ENCODE data around the gene CFAP53. TPM values are rescaled to one million over a fixed set of nuclear protein-coding genes. Genes with fewer than 3 reads are reported as not detected.

Gene CFAP53
- total and polyA plus RNA-seq, 2 of the 4 experiments (the other 2 are of a cell fraction), result under 0.01 to 0.12 TPM

- no TSS peak for BruUV-seq (replicated peaks)
- peaks cover 3% of the 10 kb centered on the region; the same call in 1 of the 2 replicates for H3K4me1 ChIP-seq (ENCODE audit: control insufficient read depth, insufficient read depth, low read length)
- no peak overlapping the region for H2AK5ac ChIP-seq (ENCODE audit: low read depth, low read length)
- no peak for DNase-seq
- no peak overlapping the region for H2BK20ac ChIP-seq (ENCODE audit: low read depth, low read length)
- no peaks in the 10 kb centered on the region for H3K27me3 ChIP-seq (ENCODE audit: control insufficient read depth, insufficient read depth, low read length)
- no peak overlapping the region for H3K18ac ChIP-seq (ENCODE audit: low read depth, low read length)
- no peak overlapping the region for H3K4me2 ChIP-seq (ENCODE audit: low read depth, low read length)
- H2AFZ ChIP-seq (replicated peaks; ENCODE audit: low read length, poor library complexity), result peak overlapping the region; percentile 24
- ChIA-PET CTCF (no interaction called here), POLR2A (ENCODE audit: unreplicated experiment) (no interaction called here)
- no peak for ATAC-seq (ENCODE audit: low read depth)
- H3K56ac ChIP-seq (ENCODE audit: extremely low read depth, insufficient read depth, low read length), result no peak overlapping the region
- no peak overlapping the region for H3K9ac ChIP-seq (ENCODE audit: low read depth, low read length)
- H4K8ac ChIP-seq (ENCODE audit: low read depth in 2 of 2, low read length in 2 of 2), result no peak overlapping the region
- no peak overlapping the region for H2AK9ac ChIP-seq (replicated peaks; ENCODE audit: low read depth, low read length, poor library complexity)
- no peak overlapping the region for H4K91ac ChIP-seq (ENCODE audit: insufficient read depth, low read depth, low read length)
- H2BK5ac ChIP-seq (ENCODE audit: low read depth, low read length, poor library complexity, severe bottlenecking), result no peak overlapping the region
- in situ Hi-C loops (cut with MboI; ENCODE audit: low sequenced_read_pairs), result loop anchor here (25.0 kb wide), 2 partner anchors 762 to 1638 kb away; partner anchors contain the start of gene SMAD4
- H2BK15ac ChIP-seq (ENCODE audit: low read depth, low read length), result no peak overlapping the region
- no peak overlapping the region for H3K14ac ChIP-seq (replicated peaks; ENCODE audit: low read depth, low read length)
- H3K4me3 ChIP-seq (ENCODE audit: insufficient read depth, low read depth, low read length), result no peak overlapping the region
- TF ChIP-seq, protein P1, sequence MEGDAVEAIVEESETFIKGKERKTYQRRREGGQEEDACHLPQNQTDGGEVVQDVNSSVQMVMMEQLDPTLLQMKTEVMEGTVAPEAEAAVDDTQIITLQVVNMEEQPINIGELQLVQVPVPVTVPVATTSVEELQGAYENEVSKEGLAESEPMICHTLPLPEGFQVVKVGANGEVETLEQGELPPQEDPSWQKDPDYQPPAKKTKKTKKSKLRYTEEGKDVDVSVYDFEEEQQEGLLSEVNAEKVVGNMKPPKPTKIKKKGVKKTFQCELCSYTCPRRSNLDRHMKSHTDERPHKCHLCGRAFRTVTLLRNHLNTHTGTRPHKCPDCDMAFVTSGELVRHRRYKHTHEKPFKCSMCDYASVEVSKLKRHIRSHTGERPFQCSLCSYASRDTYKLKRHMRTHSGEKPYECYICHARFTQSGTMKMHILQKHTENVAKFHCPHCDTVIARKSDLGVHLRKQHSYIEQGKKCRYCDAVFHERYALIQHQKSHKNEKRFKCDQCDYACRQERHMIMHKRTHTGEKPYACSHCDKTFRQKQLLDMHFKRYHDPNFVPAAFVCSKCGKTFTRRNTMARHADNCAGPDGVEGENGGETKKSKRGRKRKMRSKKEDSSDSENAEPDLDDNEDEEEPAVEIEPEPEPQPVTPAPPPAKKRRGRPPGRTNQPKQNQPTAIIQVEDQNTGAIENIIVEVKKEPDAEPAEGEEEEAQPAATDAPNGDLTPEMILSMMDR (conservative IDR thresholded peaks at IDR 0.05; ENCODE audit: low read depth, low read length), result no peak
- no peak for TF ChIP-seq RFX5 (IDR thresholded peaks at IDR 0.05; ENCODE audit: low read depth, low read length)
- no peak for TF ChIP-seq MAZ (IDR thresholded peaks at IDR 0.05; ENCODE audit: borderline replicate concordance, low read depth, low read length)
- TF ChIP-seq NFE2L2 (IDR thresholded peaks at IDR 0.05; ENCODE audit: low read depth, low read length), result no peak
- TF ChIP-seq CEBPB (IDR thresholded peaks at IDR 0.05; ENCODE audit: low read depth, low read length), result no peak
- no peak for TF ChIP-seq MXI1 (IDR thresholded peaks at IDR 0.05; ENCODE audit: borderline replicate concordance, low read depth, low read length)
- no peak for TF ChIP-seq CHD1 (IDR thresholded peaks at IDR 0.05; ENCODE audit: low read depth, low read length)
- TF ChIP-seq BHLHE40 (IDR thresholded peaks at IDR 0.05; ENCODE audit: low read depth, low read length), result no peak
- no peak for TF ChIP-seq MAFK (IDR thresholded peaks at IDR 0.05; ENCODE audit: low read depth, low read length)
- TF ChIP-seq ELK1 (IDR thresholded peaks at IDR 0.05; ENCODE audit: borderline replicate concordance, low read depth, low read length), result no peak
- TF ChIP-seq SMC3 (IDR thresholded peaks at IDR 0.05; ENCODE audit: low read depth, low read length), result no peak
- peaks cover 9% of the 10 kb centered on the region for H4K20me1 ChIP-seq (ENCODE audit: insufficient read depth, low read length)
- H3K27ac ChIP-seq (ENCODE audit: insufficient read depth, low read length), result no peak overlapping the region
- dilution Hi-C loops (cut with HindIII; ENCODE audit: low sequenced_read_pairs, unreplicated experiment), result no loop called here
- peaks cover 72% of the 10 kb centered on the region for H3K36me3 ChIP-seq (ENCODE audit: control insufficient read depth, insufficient read depth, low read length)
- intact Hi-C loops (cut with micrococcal nuclease), result no loop called here
- peaks cover 14% of the 10 kb centered on the region; the same call in 1 of the 2 replicates for H3K9me1 ChIP-seq (ENCODE audit: insufficient read depth, low read length)
- H2BK120ac ChIP-seq (ENCODE audit: low read depth, low read length), result no peak overlapping the region
- H3K9me3 ChIP-seq (ENCODE audit: control insufficient read depth, insufficient read depth, low read length), result no peaks in the 10 kb centered on the region
- H3K4ac ChIP-seq (ENCODE audit: low read depth, low read length), result no peak overlapping the region
- H3K23ac ChIP-seq (ENCODE audit: low read depth, low read length), result no peak overlapping the region
- no peak overlapping the region for H4K5ac ChIP-seq (ENCODE audit: low read depth, low read length)
- H3K79me1 ChIP-seq (ENCODE audit: low read depth in 1 of 2, low read length in 2 of 2), result peaks cover 11 to 39% of the 10 kb centered on the region in 2 experiments
- WGBS, 2 experiments (ENCODE audit: extremely low coverage in 2 of 2, insufficient read length in 1 of 2), result no CpG with 5 or more reads among the region's 10 CpGs
Measured at GRCh38 chr18:50274941-50275340, 8.6 kb upstream of the CFAP53 start.
